A549 (cell line): ENCODE results near the gene FAHD2A. TPM values are rescaled to one million over a fixed set of nuclear protein-coding genes. Genes with fewer than 3 reads are reported as not detected.

ENCODE experiments used
- ATAC-seq, 2 experiments: fragments of 200-7000 bp in 1 of 2; fragments of >200 bp in 1 of 2; cut with Nextera tagmentation in 1 of 2; cut with Tn5 transposase in 1 of 2; 3 replicates each; pipeline versions ENCODE4 v1.8.0 to v1.9.1; 2018 to 2020; ENCODE audit warnings: mild to moderate bottlenecking in 1 of 2, moderate library complexity in 1 of 2
- CTCF ChIA-PET: fragments of 300-600 bp; sonication (Branson Sonifier 250); formaldehyde crosslinking; extraction: SDS; loops from one replicate; lab custom pipeline; 2021; ENCODE audit warnings: antibody characterized with exemption, inconsistent platforms; lab: Yijun Ruan, JAX
- POLR2A ChIA-PET: fragments of 350-600 bp; formaldehyde crosslinking; extraction: SDS; loops from one replicate; lab custom pipeline; 2021; ENCODE audit warnings: antibody characterized with exemption, inconsistent platforms; lab: Yijun Ruan, JAX
- DNase-seq, 2 experiments: peaks; one replicate each; pipeline versions ENCODE4 v3.0.0 to v3.0.0-alpha.2; 2011 to 2016; ENCODE audit warnings: low read depth in 1 of 2, low spot score in 1 of 2
- FAIRE-seq: peaks from 2 replicates; lab custom pipeline; 2011; peaks lifted over from hg19 to GRCh38; lab: Jason Lieb, UNC
- H3K27ac ChIP-seq, 2 experiments: fragments of >200 bp; sonication (Bioruptor Twin); formaldehyde crosslinking; 3 replicates each; pipeline ENCODE4 v1.5.1; 2016 to 2017
- H3K4me1 ChIP-seq: fragments of >200 bp; sonication (Bioruptor Twin); formaldehyde crosslinking; 3 replicates; pipeline ENCODE4 v1.6.1; 2016
- H3K4me2 ChIP-seq: fragments of >200 bp; sonication (Bioruptor Twin); formaldehyde crosslinking; 3 replicates; pipeline ENCODE4 v1.6.1; 2016
- H3K4me3 ChIP-seq: fragments of >200 bp; sonication (Bioruptor Twin); formaldehyde crosslinking; 3 replicates; pipeline ENCODE4 v1.5.1; 2016
- H3K9me3 ChIP-seq: fragments of >200 bp; sonication (Bioruptor Twin); formaldehyde crosslinking; 3 replicates; pipeline ENCODE4 v1.6.1; 2016
- CEBPB ChIP-seq, 2 experiments: fragments of >200 bp in 1 of 2; sonication (Bioruptor Twin) in 1 of 2; formaldehyde crosslinking in 1 of 2; IDR thresholded peaks; 2 replicates each; pipeline ENCODE4 v1.6.1; 2012 to 2016
- CHD4 ChIP-seq: fragments of 200-600 bp; sonication (generic); IDR thresholded peaks from 2 replicates; pipeline ENCODE4 v1.6.1; 2016; ENCODE audit warnings: antibody characterized with exemption, mild to moderate bottlenecking, borderline replicate concordance
- EHMT2 ChIP-seq: fragments of 200-600 bp; sonication (generic); IDR thresholded peaks from 2 replicates; pipeline ENCODE4 v1.6.1; 2016; ENCODE audit warnings: antibody characterized with exemption, low read depth, mild to moderate bottlenecking, moderate library complexity
- EP300 ChIP-seq, 2 experiments: fragments of >200 bp; sonication (Bioruptor Twin); formaldehyde crosslinking; IDR thresholded peaks; 2 replicates in 1 of 2; 3 replicates in 1 of 2; pipeline ENCODE4 v1.6.1; 2016 to 2017
- FOSB ChIP-seq: fragments of 250-450 bp; sonication (Bioruptor Pico); IDR thresholded peaks from 2 replicates; pipeline ENCODE4 v1.5.0; 2020; ENCODE audit warnings: mild to moderate bottlenecking, moderate library complexity
- FOXS1 ChIP-seq: fragments of 250-450 bp; sonication (Bioruptor Pico); IDR thresholded peaks from 2 replicates; pipeline ENCODE4 v1.5.0; 2020; ENCODE audit warnings: mild to moderate bottlenecking, moderate library complexity
- HDAC2 ChIP-seq: fragments of 200-600 bp; sonication (generic); IDR thresholded peaks from 2 replicates; pipeline ENCODE4 v1.6.1; 2016
- HOXA7 ChIP-seq: fragments of 250-450 bp; sonication (Bioruptor Pico); IDR thresholded peaks from 2 replicates; pipeline ENCODE4 v1.5.0; 2020; ENCODE audit warnings: mild to moderate bottlenecking, moderate library complexity
- JUN ChIP-seq, 2 experiments: fragments of >200 bp; sonication (Bioruptor Twin); formaldehyde crosslinking; IDR thresholded peaks; 2 replicates in 1 of 2; 3 replicates in 1 of 2; pipeline ENCODE4 v1.6.1; 2016 to 2017
- JUNB ChIP-seq: fragments of >200 bp; sonication (Bioruptor Twin); formaldehyde crosslinking; IDR thresholded peaks from 2 replicates; pipeline ENCODE4 v1.6.1; 2016
- KDM1A ChIP-seq: fragments of 200-600 bp; sonication (generic); IDR thresholded peaks from 2 replicates; pipeline ENCODE4 v1.6.1; 2016; ENCODE audit warnings: low read depth, mild to moderate bottlenecking
- MAFK ChIP-seq: fragments of 450-650 bp; IDR thresholded peaks from 2 replicates; pipeline ENCODE4 v1.6.1; 2014; ENCODE audit not compliant: partially characterized antibody
- MAZ ChIP-seq: fragments of 150-350 bp; IDR thresholded peaks from 2 replicates; pipeline ENCODE4 v1.6.1; 2014; ENCODE audit warnings: antibody characterized with exemption, low read depth, low read length, borderline replicate concordance
- POLR2A ChIP-seq: IDR thresholded peaks from 2 replicates; pipeline ENCODE4 v1.6.1; 2012; ENCODE audit warnings: mild to moderate bottlenecking, low read length
- RFX5 ChIP-seq: fragments of 450-650 bp; IDR thresholded peaks from 2 replicates; pipeline ENCODE4 v1.7.1; 2014; ENCODE audit warnings: antibody characterized with exemption, mild to moderate bottlenecking, moderate library complexity
- SMC3 ChIP-seq: fragments of >200 bp; sonication (Bioruptor Twin); formaldehyde crosslinking; IDR thresholded peaks from 3 replicates; pipeline ENCODE4 v1.6.1; 2018; ENCODE audit warnings: inconsistent platforms
- WGBS: methylation state at CpG from one replicate; pipeline ENCODE4 v1.1.6; 2017; ENCODE audit errors: missing lambda C conversion rate; 5-methylcytosine and 5-hydroxymethylcytosine counted together
- polyA plus RNA-seq, 4 experiments: library from polyadenylated mRNA; depleted of rRNA in 3 of 4; stranded (reverse); fragments of >200 nt; fragmentation: RNase III in 1 of 4; extraction: RNeasy Plus Mini Kit Qiagen cat#74134 plus additional on column Dnase treatment in 1 of 4; gene quantifications; 2 replicates in 3 of 4; 3 replicates in 1 of 4; pipeline ENCODE4 v1.2.3, GENCODE V29; 2011 to 2017
- TF ChIP-seq, protein P1 (sequence below): fragments of 200-600 bp; sonication (generic); IDR thresholded peaks from 2 replicates; pipeline ENCODE4 v1.6.1; 2016; ENCODE audit warnings: antibody characterized with exemption, mild to moderate bottlenecking, moderate library complexity
- TF ChIP-seq, protein P2 (sequence below): fragments of 150-350 bp; IDR thresholded peaks from 2 replicates; pipeline ENCODE4 v1.6.1; 2014; ENCODE audit warnings: low read depth, mild to moderate bottlenecking, low read length
- TF ChIP-seq, protein P3 (sequence below): fragments of >200 bp; sonication (Bioruptor Twin); formaldehyde crosslinking; IDR thresholded peaks from 3 replicates; pipeline ENCODE4 v1.5.1; 2016
- TF ChIP-seq, protein P4 (sequence below): fragments of >200 bp; sonication (Bioruptor Twin); formaldehyde crosslinking; IDR thresholded peaks from 3 replicates; pipeline ENCODE4 v1.6.1; 2016
- TF ChIP-seq, protein P5 (sequence below): IDR thresholded peaks from 2 replicates; pipeline ENCODE4 v1.6.1; 2012

Gene FAHD2A
- polyA plus RNA-seq, 2 of the 4 experiments (the other 2 are of a cell fraction), result 28.1 to 33.0 TPM

DNA sequence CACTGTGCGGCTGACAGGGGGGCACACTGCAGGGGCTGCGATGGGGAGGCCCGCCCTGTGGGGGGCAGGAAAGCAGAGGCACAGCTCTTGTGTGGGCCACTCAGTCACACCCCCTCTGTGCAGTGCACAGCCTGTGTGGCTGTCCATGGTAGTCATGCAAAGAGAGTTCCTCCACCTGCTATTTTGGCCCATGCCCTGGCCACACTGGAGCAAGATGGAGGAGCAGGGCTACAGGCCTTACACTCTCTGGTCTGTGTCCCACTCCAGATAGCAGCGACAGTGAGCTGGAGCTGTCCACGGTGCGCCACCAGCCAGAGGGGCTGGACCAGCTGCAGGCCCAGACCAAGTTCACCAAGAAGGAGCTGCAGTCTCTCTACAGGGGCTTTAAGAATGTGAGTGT is 28.5 kb upstream of the FAHD2A start:
- Histone ChIP-seq H3K4me3 (no peak overlapping the region), H3K9me3 (no peaks in the 10 kb centered on the region), H3K27ac (no peak overlapping the region), H3K4me2 (no peak overlapping the region), H3K4me1 (no peaks in the 10 kb centered on the region)
- 85% methylated on average over 5 of the region's 6 CpGs for WGBS
- ChIA-PET POLR2A (no interaction called here), CTCF (interaction anchor here (1.0 to 1.1 kb wide), 2 partner anchors 15 kb away, joined by 3 to 4 read pairs; no protein-coding TSS in a partner anchor)
- ATAC-seq (no peak; a peak in 1 of 6 replicates), DNase-seq (no peak), FAIRE-seq (no peak)
- TF ChIP-seq JUNB, result no peak
- TF ChIP-seq, protein P1, sequence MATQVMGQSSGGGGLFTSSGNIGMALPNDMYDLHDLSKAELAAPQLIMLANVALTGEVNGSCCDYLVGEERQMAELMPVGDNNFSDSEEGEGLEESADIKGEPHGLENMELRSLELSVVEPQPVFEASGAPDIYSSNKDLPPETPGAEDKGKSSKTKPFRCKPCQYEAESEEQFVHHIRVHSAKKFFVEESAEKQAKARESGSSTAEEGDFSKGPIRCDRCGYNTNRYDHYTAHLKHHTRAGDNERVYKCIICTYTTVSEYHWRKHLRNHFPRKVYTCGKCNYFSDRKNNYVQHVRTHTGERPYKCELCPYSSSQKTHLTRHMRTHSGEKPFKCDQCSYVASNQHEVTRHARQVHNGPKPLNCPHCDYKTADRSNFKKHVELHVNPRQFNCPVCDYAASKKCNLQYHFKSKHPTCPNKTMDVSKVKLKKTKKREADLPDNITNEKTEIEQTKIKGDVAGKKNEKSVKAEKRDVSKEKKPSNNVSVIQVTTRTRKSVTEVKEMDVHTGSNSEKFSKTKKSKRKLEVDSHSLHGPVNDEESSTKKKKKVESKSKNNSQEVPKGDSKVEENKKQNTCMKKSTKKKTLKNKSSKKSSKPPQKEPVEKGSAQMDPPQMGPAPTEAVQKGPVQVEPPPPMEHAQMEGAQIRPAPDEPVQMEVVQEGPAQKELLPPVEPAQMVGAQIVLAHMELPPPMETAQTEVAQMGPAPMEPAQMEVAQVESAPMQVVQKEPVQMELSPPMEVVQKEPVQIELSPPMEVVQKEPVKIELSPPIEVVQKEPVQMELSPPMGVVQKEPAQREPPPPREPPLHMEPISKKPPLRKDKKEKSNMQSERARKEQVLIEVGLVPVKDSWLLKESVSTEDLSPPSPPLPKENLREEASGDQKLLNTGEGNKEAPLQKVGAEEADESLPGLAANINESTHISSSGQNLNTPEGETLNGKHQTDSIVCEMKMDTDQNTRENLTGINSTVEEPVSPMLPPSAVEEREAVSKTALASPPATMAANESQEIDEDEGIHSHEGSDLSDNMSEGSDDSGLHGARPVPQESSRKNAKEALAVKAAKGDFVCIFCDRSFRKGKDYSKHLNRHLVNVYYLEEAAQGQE, result peak; percentile 47; the same call in 1 of the 2 replicates
- TF ChIP-seq, protein P2, sequence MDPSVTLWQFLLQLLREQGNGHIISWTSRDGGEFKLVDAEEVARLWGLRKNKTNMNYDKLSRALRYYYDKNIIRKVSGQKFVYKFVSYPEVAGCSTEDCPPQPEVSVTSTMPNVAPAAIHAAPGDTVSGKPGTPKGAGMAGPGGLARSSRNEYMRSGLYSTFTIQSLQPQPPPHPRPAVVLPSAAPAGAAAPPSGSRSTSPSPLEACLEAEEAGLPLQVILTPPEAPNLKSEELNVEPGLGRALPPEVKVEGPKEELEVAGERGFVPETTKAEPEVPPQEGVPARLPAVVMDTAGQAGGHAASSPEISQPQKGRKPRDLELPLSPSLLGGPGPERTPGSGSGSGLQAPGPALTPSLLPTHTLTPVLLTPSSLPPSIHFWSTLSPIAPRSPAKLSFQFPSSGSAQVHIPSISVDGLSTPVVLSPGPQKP, result no peak
- TF ChIP-seq SMC3, result no peak

DNA sequence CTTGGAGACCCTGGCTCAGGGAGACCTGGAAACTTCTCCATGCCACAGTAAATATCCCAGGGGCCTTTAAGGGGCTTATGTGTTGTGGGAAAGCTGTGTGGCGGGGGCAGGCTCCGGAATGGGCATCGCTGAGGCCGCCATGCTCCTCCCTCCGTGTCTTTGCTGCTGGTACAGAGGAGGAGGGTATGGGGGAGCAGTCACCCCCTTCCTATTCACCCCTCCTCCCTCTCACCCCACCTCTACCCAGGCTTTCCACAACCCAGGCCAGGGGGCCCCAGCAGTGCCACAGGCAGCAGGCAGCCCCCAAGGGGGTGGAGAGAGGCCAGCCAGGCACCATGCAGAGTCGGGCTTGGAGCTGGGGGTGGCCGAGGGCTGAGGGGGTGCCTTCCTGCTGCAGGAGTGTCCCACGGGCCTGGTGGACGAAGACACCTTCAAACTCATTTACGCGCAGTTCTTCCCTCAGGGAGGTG is 28.0 kb upstream of the FAHD2A start:
- 51% methylated on average over 10 of the region's 11 CpGs for WGBS
- no peak for TF ChIP-seq MAZ
- no peak for TF ChIP-seq RFX5
- no peak for TF ChIP-seq MAFK
- no peak for TF ChIP-seq JUNB
- TF ChIP-seq CEBPB (IDR thresholded peaks at IDR 0.05), result no peak
- TF ChIP-seq, protein P3, sequence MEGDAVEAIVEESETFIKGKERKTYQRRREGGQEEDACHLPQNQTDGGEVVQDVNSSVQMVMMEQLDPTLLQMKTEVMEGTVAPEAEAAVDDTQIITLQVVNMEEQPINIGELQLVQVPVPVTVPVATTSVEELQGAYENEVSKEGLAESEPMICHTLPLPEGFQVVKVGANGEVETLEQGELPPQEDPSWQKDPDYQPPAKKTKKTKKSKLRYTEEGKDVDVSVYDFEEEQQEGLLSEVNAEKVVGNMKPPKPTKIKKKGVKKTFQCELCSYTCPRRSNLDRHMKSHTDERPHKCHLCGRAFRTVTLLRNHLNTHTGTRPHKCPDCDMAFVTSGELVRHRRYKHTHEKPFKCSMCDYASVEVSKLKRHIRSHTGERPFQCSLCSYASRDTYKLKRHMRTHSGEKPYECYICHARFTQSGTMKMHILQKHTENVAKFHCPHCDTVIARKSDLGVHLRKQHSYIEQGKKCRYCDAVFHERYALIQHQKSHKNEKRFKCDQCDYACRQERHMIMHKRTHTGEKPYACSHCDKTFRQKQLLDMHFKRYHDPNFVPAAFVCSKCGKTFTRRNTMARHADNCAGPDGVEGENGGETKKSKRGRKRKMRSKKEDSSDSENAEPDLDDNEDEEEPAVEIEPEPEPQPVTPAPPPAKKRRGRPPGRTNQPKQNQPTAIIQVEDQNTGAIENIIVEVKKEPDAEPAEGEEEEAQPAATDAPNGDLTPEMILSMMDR, result no peak
- TF ChIP-seq, protein P2, result no peak
- TF ChIP-seq JUN (IDR thresholded peaks at IDR 0.05), result no peak
- TF ChIP-seq EHMT2, result no peak
- no peak for TF ChIP-seq KDM1A
- TF ChIP-seq, protein P4, sequence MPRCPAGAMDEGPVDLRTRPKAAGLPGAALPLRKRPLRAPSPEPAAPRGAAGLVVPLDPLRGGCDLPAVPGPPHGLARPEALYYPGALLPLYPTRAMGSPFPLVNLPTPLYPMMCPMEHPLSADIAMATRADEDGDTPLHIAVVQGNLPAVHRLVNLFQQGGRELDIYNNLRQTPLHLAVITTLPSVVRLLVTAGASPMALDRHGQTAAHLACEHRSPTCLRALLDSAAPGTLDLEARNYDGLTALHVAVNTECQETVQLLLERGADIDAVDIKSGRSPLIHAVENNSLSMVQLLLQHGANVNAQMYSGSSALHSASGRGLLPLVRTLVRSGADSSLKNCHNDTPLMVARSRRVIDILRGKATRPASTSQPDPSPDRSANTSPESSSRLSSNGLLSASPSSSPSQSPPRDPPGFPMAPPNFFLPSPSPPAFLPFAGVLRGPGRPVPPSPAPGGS, result no peak
- no peak for TF ChIP-seq HOXA7 (CRISPR knock-in tag)
- TF ChIP-seq, protein P1, result no peak
- no peak for TF ChIP-seq POLR2A
- TF ChIP-seq, protein P5, sequence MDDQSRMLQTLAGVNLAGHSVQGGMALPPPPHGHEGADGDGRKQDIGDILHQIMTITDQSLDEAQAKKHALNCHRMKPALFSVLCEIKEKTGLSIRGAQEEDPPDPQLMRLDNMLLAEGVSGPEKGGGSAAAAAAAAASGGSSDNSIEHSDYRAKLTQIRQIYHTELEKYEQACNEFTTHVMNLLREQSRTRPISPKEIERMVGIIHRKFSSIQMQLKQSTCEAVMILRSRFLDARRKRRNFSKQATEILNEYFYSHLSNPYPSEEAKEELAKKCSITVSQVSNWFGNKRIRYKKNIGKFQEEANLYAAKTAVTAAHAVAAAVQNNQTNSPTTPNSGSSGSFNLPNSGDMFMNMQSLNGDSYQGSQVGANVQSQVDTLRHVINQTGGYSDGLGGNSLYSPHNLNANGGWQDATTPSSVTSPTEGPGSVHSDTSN, result no peak
- no peak for TF ChIP-seq FOSB (CRISPR knock-in tag)
- TF ChIP-seq FOXS1 (CRISPR knock-in tag), result no peak
- TF ChIP-seq EP300 (IDR thresholded peaks at IDR 0.05), result no peak
- TF ChIP-seq HDAC2, result no peak
- TF ChIP-seq CHD4, result no peak
- POLR2A ChIA-PET, result no interaction called here

More for the DNA sequence above, 28.0 kb upstream of the FAHD2A start:
- H3K4me2 ChIP-seq, result no peak overlapping the region
- H3K9me3 ChIP-seq, result no peaks in the 10 kb centered on the region
- H3K4me1 ChIP-seq, result no peaks in the 10 kb centered on the region
- FAIRE-seq (no peak), DNase-seq (no peak), ATAC-seq (no peak)
- H3K4me3 ChIP-seq, result no peak overlapping the region
- no peak overlapping the region for H3K27ac ChIP-seq
- CTCF ChIA-PET, result interaction anchor here (1.0 kb wide), 1 partner anchor 14 kb away, joined by 4 read pairs; no protein-coding TSS in a partner anchor
